SW480 (cell line): Measurements from ENCODE around the gene PLPP6.
A peak's percentile ranks its signal among the peaks of the same experiment; 100 is the strongest.
"Not testable (repeated sequence)": the region's sequence is repeated elsewhere in the genome, so short reads cannot be mapped to it uniquely, and the experiment has no call there.

ENCODE experiments used
- DNase-seq: peaks from one replicate; pipeline ENCODE4 v3.0.0-alpha.2; 2016; ENCODE audit warnings: low spot score

Gene PLPP6

GRCh38 chr9:4662108-4662988, at the start of gene PLPP6:
PLPP6 (plus strand) TSS chr9:4662294; CDS start chr9:4662376, 82 bp downstream.
- DNase-seq = peak; percentile 94

- DNase-seq = no peak
These were observed 47.5 kb upstream of the PLPP6 start for GRCh38 chr9:4614627-4615026.

- DNase-seq = peak; percentile 29
These were observed 46.8 kb upstream of the PLPP6 start for GRCh38 chr9:4615251-4615650.

GRCh38 chr9:4615778-4616177, 46.3 kb upstream of the PLPP6 start:
- no peak for DNase-seq

- DNase-seq = no peak
These were observed 44.3 kb upstream of the PLPP6 start for GRCh38 chr9:4617752-4618151.

- DNase-seq = no peak
These were observed 43.4 kb upstream of the PLPP6 start for GRCh38 chr9:4618700-4619099.

- DNase-seq = no peak
These were observed 41.9 kb upstream of the PLPP6 start for GRCh38 chr9:4620057-4620765.

GRCh38 chr9:4620881-4621555, 41.1 kb upstream of the PLPP6 start:
- no peak for DNase-seq

GRCh38 chr9:4622016-4622415, 40.1 kb upstream of the PLPP6 start:
- no peak for DNase-seq

GRCh38 chr9:4630836-4631235, 31.3 kb upstream of the PLPP6 start:
- DNase-seq = no peak

- no peak for DNase-seq
These were observed 23.1 kb upstream of the PLPP6 start for GRCh38 chr9:4638968-4639367.

GRCh38 chr9:4639420-4639819, 22.7 kb upstream of the PLPP6 start:
- no peak for DNase-seq

GRCh38 chr9:4640027-4640426, 22.1 kb upstream of the PLPP6 start:
- DNase-seq = peak; percentile 33

GRCh38 chr9:4642351-4642750, 19.7 kb upstream of the PLPP6 start:
- no peak for DNase-seq

GRCh38 chr9:4654084-4654483, 8.0 kb upstream of the PLPP6 start:
- no peak for DNase-seq

- DNase-seq = no peak
These were observed 7.6 kb upstream of the PLPP6 start for GRCh38 chr9:4654538-4654937.

- not testable (repeated sequence) for DNase-seq
These were observed 5.9 kb upstream of the PLPP6 start for GRCh38 chr9:4656196-4656595.

- DNase-seq = no peak
These were observed 5.5 kb upstream of the PLPP6 start for GRCh38 chr9:4656621-4657020.

- DNase-seq = no peak
These were observed 4.5 kb upstream of the PLPP6 start for GRCh38 chr9:4657426-4658159.

- not testable (repeated sequence) for DNase-seq
These were observed 1.4 kb upstream of the PLPP6 start for GRCh38 chr9:4660665-4661064.

- peak; percentile 9 for DNase-seq
These were observed 929 bp upstream of the PLPP6 start for GRCh38 chr9:4661165-4661564.

- DNase-seq = no peak
These were observed 483 bp upstream of the PLPP6 start for GRCh38 chr9:4661611-4662010.
